ENCODE measurements around the gene MGMT.

Gene MGMT

GRCh38 chr10:129659508-129660268 is 192.6 kb downstream of the MGMT start:
- Histone ChIP-seq H3K9me3 (ENCODE audit: control insufficient read depth, insufficient read depth, low read length) (peaks cover 4% of the 10 kb centered on the region; the same call in 1 of the 2 replicates), H3K9ac (ENCODE audit: low read depth, low read length) (no peak overlapping the region), H3K36me3 (ENCODE audit: insufficient read depth, low read length) (no peaks in the 10 kb centered on the region), H3K4me1 (ENCODE audit: insufficient read depth, low read length) (no peaks in the 10 kb centered on the region)

DNA sequence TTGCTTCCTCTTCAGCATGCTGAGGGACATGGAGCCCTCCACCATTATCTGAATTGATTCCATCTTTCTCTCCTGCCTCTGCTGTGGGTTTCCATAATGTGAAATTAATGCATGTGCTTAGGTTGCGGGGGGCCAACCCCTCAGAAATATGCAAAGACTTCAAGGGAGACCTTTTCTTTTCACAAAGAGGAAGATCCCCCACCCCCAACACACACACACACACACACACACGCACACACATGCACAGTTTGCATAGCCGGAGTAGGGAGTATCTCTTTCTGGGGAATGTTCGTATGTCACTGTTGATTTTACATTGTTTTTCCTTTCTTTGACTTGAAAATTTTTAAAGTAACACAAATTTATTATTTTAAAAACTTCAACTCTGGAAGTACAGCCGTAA is 193.5 kb downstream of the MGMT start:
- Histone ChIP-seq H3K9ac (ENCODE audit: low read depth, low read length) (no peak overlapping the region), H3K9me3 (ENCODE audit: control insufficient read depth, insufficient read depth, low read length) (peaks cover 4% of the 10 kb centered on the region; the same call in 1 of the 2 replicates), H3K36me3 (ENCODE audit: insufficient read depth, low read length) (no peaks in the 10 kb centered on the region), H3K4me1 (ENCODE audit: insufficient read depth, low read length) (no peaks in the 10 kb centered on the region)

DNA sequence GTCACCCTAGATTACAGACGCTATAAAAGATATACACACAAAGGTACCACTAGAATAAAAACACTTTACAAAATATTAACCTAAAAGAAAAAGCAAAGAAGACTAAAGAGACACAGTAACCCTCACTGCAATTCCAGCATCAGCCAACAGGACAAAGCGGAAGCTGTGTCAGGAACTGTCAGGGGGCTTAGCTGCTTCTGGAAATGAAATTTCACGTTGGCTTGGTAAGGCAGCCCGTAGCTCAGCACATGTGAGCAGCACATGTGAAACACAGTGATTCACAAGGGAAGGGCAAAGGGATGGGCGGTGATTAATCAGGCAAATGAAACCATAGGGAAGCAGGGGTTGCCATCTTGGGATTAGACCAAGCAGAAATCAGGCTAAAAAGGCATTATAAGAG is 195.4 kb downstream of the MGMT start:
- H3K9ac ChIP-seq (ENCODE audit: low read depth, low read length): no peak overlapping the region
- peaks cover 4% of the 10 kb centered on the region; the same call in 1 of the 2 replicates for H3K9me3 ChIP-seq (ENCODE audit: control insufficient read depth, insufficient read depth, low read length)
- H3K36me3 ChIP-seq (ENCODE audit: insufficient read depth, low read length): no peaks in the 10 kb centered on the region
- no peaks in the 10 kb centered on the region for H3K4me1 ChIP-seq (ENCODE audit: insufficient read depth, low read length)

GRCh38 chr10:129670124-129670523 is 203.1 kb downstream of the MGMT start:
- Histone ChIP-seq H3K9me3 (ENCODE audit: control insufficient read depth, insufficient read depth, low read length) (peaks cover 12% of the 10 kb centered on the region), H3K4me1 (ENCODE audit: insufficient read depth, low read length) (no peaks in the 10 kb centered on the region), H3K9ac (ENCODE audit: low read depth, low read length) (no peak overlapping the region), H3K36me3 (ENCODE audit: insufficient read depth, low read length) (no peaks in the 10 kb centered on the region)

DNA sequence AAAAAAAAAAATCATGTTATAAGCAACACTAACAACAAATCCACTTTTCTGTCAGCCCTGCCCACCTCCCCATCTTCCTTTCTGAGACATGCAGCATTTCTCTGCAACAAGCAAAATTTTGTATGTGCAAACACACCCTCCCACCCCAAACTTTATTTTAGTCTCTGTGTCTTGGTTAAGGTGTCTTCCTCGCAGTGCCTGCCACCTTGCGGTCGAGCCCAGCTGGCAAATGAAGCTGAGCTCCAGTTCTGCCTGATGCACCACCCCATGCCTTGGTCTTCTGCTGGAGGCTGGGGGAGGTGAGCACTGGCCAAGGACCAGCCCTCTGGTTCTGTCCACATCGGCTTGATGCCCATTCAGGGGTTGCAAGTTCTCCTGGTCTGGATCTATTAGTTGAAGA is 206.3 kb downstream of the MGMT start:
- no peaks in the 10 kb centered on the region for H3K36me3 ChIP-seq (ENCODE audit: insufficient read depth, low read length)
- no peaks in the 10 kb centered on the region for H3K4me1 ChIP-seq (ENCODE audit: insufficient read depth, low read length)
- H3K9me3 ChIP-seq (ENCODE audit: control insufficient read depth, insufficient read depth, low read length): peaks cover 12% of the 10 kb centered on the region
- no peak overlapping the region for H3K9ac ChIP-seq (ENCODE audit: low read depth, low read length)

DNA sequence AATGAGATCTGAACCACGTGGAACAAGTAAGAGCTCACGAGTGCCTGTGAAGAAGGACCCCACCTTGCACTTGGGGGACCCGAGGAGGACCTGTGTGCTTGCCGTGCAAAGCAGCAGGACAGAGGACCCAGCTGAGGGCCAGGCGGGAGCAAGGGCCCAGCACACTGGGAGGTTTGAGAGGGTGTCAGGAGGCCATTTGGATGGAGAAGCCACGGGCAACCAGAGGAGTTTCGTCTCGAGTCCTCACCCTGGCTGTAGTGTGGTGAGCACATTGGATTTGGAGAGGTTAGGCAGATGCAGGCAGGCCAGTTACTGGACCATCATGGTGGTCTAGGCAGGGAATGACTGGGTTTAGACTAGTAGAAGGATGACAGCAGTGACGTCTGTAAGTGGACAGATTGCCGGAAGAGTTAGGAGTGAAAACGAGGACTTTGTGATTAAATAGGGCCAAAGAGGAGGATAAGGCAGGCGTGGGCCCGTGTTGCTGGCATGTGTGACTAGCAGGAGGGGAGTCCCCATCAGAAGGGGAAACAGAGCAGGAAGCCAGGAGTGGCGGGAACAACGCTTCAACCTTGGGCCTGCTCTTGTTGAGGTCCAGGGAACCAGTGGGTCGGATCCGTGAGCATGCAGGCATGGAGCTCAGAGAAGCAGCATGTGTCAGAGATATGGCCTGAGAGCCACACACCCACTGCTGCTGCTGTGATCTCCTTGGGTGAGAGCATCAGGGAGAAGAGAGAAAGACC is 208.2 kb downstream of the MGMT start:
- H3K4me1 ChIP-seq (ENCODE audit: insufficient read depth, low read length): no peaks in the 10 kb centered on the region
- H3K9ac ChIP-seq (ENCODE audit: low read depth, low read length): no peak overlapping the region
- H3K9me3 ChIP-seq (ENCODE audit: control insufficient read depth, insufficient read depth, low read length): peaks cover 8% of the 10 kb centered on the region; the same call in 1 of the 2 replicates
- no peaks in the 10 kb centered on the region for H3K36me3 ChIP-seq (ENCODE audit: insufficient read depth, low read length)

- H3K36me3 ChIP-seq (ENCODE audit: insufficient read depth, low read length): no peaks in the 10 kb centered on the region
- H3K9me3 ChIP-seq (ENCODE audit: control insufficient read depth, insufficient read depth, low read length): peaks cover 1% of the 10 kb centered on the region; the same call in 1 of the 2 replicates
- H3K9ac ChIP-seq (ENCODE audit: low read depth, low read length): no peak overlapping the region
- H3K4me1 ChIP-seq (ENCODE audit: insufficient read depth, low read length): no peaks in the 10 kb centered on the region
Measured at GRCh38 chr10:129676014-129676413, 209.0 kb downstream of the MGMT start.

DNA sequence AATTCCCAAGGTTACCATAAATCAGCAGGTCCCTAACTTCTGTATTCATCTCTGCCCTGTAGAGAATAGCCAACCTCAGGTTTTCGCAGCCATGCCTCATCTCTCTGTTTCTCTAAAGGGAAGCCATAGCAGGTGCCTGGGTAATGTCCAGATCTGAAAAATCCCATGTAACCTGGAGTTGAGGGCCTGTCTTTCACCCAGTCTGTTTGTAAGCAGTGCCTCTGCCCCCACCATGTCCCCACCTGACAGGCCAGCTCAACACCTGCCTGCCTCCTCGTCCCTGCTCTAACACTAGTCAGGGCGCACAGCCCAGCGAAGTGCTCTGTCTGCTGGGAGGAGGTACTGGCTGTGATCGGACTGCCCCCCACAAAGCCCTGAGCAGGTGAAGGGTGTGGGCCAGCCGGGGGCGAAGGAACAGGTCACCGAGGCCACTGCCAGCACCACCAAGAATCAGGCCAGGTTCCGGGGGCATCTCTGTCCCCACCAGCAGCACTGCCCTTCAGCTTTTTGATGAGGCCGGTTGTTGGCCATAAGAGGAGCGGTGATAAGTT is 210.4 kb downstream of the MGMT start:
- no peaks in the 10 kb centered on the region for H3K9me3 ChIP-seq (ENCODE audit: control insufficient read depth, insufficient read depth, low read length)
- H3K4me1 ChIP-seq (ENCODE audit: insufficient read depth, low read length): no peaks in the 10 kb centered on the region
- H3K9ac ChIP-seq (ENCODE audit: low read depth, low read length): no peak overlapping the region
- H3K36me3 ChIP-seq (ENCODE audit: insufficient read depth, low read length): no peaks in the 10 kb centered on the region

GRCh38 chr10:129678186-129678585 is 211.1 kb downstream of the MGMT start:
- Histone ChIP-seq H3K36me3 (ENCODE audit: insufficient read depth, low read length) (no peaks in the 10 kb centered on the region), H3K9me3 (ENCODE audit: control insufficient read depth, insufficient read depth, low read length) (no peaks in the 10 kb centered on the region), H3K9ac (ENCODE audit: low read depth, low read length) (no peak overlapping the region), H3K4me1 (ENCODE audit: insufficient read depth, low read length) (no peaks in the 10 kb centered on the region)

DNA sequence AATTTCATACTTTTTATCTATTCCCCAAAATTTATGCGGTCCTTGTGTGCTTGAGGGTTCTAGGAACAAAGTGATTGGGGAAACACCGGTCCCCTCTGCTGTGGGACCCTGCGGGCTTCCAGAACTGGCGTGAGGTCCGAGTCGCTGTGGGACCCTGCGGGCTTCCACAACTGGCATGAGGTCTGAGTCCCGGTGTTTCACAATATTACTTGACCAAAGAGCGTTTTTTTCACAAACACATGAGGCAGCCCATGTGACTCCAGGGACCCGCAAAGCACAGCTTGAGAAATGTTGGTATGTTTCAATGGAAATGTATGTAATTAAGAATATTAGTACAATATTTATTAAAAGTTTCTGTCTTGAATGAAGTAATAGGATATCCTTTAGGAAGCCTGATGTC is 212.2 kb downstream of the MGMT start:
- Histone ChIP-seq H3K36me3 (ENCODE audit: insufficient read depth, low read length) (no peaks in the 10 kb centered on the region), H3K4me1 (ENCODE audit: insufficient read depth, low read length) (no peaks in the 10 kb centered on the region), H3K9me3 (ENCODE audit: control insufficient read depth, insufficient read depth, low read length) (no peaks in the 10 kb centered on the region), H3K9ac (ENCODE audit: low read depth, low read length) (no peak overlapping the region)

- Histone ChIP-seq H3K4me1 (ENCODE audit: insufficient read depth, low read length) (no peaks in the 10 kb centered on the region), H3K36me3 (ENCODE audit: insufficient read depth, low read length) (no peaks in the 10 kb centered on the region), H3K9me3 (ENCODE audit: control insufficient read depth, insufficient read depth, low read length) (no peaks in the 10 kb centered on the region), H3K9ac (ENCODE audit: low read depth, low read length) (no peak overlapping the region)
Measured at GRCh38 chr10:129680661-129681344, 213.8 kb downstream of the MGMT start.

- H3K9me3 ChIP-seq (ENCODE audit: control insufficient read depth, insufficient read depth, low read length): no peaks in the 10 kb centered on the region
- H3K36me3 ChIP-seq (ENCODE audit: insufficient read depth, low read length): no peaks in the 10 kb centered on the region
- H3K9ac ChIP-seq (ENCODE audit: low read depth, low read length): no peak overlapping the region
- no peaks in the 10 kb centered on the region for H3K4me1 ChIP-seq (ENCODE audit: insufficient read depth, low read length)
Measured at GRCh38 chr10:129681856-129682255, 214.8 kb downstream of the MGMT start.

DNA sequence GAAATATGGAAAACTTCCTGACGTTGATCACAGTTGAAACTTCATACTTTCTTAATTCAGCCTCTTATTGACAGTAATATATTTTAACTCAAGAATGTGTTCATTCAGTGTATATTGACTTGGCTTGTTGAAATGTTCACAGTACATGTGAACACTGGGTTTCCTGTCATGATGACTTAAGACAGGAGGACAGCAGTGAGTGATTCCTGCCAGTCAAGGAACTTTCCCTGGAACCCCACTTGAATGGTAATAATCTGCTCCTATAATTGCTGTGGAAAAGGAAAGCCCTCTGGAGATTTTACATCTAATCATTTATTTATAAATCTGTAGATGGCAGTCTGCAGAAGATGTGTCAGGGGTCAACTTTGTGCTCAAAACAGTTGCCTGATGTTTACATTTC is 216.5 kb downstream of the MGMT start:
- no peaks in the 10 kb centered on the region for H3K4me1 ChIP-seq (ENCODE audit: insufficient read depth, low read length)
- no peaks in the 10 kb centered on the region for H3K36me3 ChIP-seq (ENCODE audit: insufficient read depth, low read length)
- H3K9me3 ChIP-seq (ENCODE audit: control insufficient read depth, insufficient read depth, low read length): no peaks in the 10 kb centered on the region
- no peak overlapping the region for H3K9ac ChIP-seq (ENCODE audit: low read depth, low read length)

- Histone ChIP-seq H3K36me3 (ENCODE audit: insufficient read depth, low read length) (no peaks in the 10 kb centered on the region), H3K9ac (ENCODE audit: low read depth, low read length) (no peak overlapping the region)
Measured at GRCh38 chr10:129683920-129684319, 216.9 kb downstream of the MGMT start.

More at GRCh38 chr10:129683920-129684319, 216.9 kb downstream of the MGMT start:
- H3K9me3 ChIP-seq (ENCODE audit: control insufficient read depth, insufficient read depth, low read length): no peaks in the 10 kb centered on the region
- H3K4me1 ChIP-seq (ENCODE audit: insufficient read depth, low read length): no peaks in the 10 kb centered on the region
